ENCODE data around the gene KMT5C.

DNA sequence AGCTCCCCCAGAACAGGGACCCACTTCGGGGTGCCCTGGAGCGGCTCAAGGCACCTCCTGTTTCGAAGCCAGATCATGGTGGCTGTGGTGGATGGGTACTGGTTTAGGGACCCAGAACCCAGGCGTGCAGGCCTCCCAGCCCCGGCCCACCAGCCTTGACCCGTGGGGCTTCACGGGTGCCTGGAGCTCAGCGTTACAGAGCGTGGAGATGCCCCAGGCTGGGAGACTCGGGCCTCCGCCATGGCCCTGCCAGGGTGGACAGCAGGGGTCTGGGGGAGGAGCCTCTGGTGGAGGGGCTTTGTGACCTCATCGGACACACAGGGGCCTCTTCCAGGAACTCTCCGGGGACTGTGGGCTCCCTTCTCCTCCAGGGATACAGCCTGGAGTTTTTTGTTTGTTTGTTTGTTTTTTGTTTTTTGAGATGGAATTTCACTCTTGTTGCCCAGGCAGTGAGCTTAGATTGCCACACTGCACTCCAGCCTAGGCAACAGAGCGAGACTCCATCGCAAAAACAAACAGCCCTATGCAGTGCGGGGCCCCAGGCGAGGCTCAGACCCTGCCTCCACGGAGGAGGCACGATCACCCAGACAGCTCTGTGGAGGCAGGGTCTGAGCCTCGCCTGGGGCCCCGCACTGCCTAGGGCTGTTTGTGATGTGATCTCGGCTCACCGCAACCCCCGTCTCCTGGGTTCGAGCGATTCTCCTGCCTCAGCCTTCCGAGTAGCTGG, 23.5 kb downstream of the KMT5C start, which contains the start of gene GARIN5B:
- TF ChIP-seq, protein P1, sequence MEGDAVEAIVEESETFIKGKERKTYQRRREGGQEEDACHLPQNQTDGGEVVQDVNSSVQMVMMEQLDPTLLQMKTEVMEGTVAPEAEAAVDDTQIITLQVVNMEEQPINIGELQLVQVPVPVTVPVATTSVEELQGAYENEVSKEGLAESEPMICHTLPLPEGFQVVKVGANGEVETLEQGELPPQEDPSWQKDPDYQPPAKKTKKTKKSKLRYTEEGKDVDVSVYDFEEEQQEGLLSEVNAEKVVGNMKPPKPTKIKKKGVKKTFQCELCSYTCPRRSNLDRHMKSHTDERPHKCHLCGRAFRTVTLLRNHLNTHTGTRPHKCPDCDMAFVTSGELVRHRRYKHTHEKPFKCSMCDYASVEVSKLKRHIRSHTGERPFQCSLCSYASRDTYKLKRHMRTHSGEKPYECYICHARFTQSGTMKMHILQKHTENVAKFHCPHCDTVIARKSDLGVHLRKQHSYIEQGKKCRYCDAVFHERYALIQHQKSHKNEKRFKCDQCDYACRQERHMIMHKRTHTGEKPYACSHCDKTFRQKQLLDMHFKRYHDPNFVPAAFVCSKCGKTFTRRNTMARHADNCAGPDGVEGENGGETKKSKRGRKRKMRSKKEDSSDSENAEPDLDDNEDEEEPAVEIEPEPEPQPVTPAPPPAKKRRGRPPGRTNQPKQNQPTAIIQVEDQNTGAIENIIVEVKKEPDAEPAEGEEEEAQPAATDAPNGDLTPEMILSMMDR (conservative IDR thresholded peaks at IDR 0.05) = no peak
- no peak for TF ChIP-seq ZFX (IDR thresholded peaks at IDR 0.05)

Data from C4-2B (cell line).